Smooth muscle cell of bladder (primary cell): ENCODE results near the gene FDCSP. TPM values are rescaled to one million over a fixed set of nuclear protein-coding genes. Genes with fewer than 3 reads are reported as not detected.

Experiments used
- total RNA-seq: library from RNA; depleted of rRNA; stranded (reverse); fragments of >200 nt; gene quantifications from 2 replicates; pipeline ENCODE4 v1.2.3, GENCODE V29; 2014

Gene FDCSP
- total RNA-seq = not detected in 2 replicates

DNA sequence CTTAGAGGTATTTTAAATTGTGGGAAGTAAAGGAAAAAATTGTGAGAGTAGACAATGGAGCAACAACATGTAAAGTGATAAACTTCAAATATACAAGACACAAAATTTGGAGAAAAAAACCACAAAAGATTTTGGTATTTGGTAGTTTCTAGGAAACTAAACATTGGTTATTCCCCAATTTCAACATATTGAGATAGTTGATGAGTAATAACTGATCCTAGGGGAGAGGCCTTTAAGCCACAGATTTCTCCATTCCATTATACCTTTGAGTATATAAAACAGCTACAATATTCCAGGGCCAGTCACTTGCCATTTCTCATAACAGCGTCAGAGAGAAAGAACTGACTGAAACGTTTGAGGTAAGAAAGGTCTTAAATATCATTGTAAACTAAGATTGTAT lies at the start of gene FDCSP:
Gene FDCSP, plus strand, starts transcription at position 301 of the 400 bp plus-strand sequence. CDS start 5,071 bp downstream, outside the sequence.

DNA sequence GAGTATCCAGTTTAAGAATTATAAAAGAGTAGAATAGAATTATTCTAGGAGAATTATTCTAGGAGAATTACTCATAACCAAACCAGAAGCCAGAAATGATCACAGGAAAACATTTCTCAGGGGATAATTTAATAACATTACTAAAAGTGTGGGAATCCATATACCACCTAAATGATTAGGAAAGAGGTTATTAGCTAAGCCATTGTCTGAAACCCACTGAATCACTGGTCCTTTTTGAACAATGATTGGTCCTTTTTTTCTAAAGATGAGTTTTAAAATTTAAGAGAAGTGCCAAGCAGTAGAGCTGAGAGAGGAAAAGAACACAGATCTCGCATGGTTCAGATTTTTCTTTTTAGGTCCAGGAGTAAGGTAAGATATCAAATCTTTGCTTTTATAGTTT lies 30.5 kb upstream of the FDCSP start, which contains the start of gene ODAM:
Gene ODAM, plus strand, starts transcription at position 301 of the 400 bp plus-strand sequence. CDS start 819 bp downstream, outside the sequence.

DNA sequence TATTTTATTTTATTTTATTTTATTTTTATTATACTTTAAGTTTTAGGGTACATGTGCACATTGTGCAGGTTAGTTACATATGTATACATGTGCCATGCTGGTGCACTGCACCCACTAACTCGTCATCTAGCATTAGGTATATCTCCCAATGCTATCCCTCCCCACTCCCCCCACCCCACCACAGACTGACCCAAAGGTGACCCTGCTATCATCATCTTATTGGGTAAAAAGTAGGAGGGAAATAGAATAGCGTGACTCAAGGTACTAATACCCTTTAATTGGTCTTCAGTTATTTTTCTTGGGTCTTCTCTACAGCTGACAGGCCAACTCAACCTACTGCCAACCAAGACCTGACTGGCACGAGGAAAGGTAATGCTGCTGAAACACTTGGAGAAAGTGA lies 16.4 kb downstream of the FDCSP start, which contains the start of gene CSN3:
Gene CSN3, plus strand, starts transcription at position 301 of the 400 bp plus-strand sequence. CDS start 2,223 bp downstream, outside the sequence.

Other genes with a start within 250 kb of the FDCSP start
- gene STATH, start 230.2 kb upstream of the FDCSP start, total RNA-seq = 0.14 TPM in 1 of 2 replicates, not detected in the other
- gene HTN3, start 197.7 kb upstream of the FDCSP start, total RNA-seq = not detected in 2 replicates
- gene HTN1, start 175.7 kb upstream of the FDCSP start, total RNA-seq = not detected in 2 replicates
- gene PRR27, start 71.9 kb upstream of the FDCSP start, total RNA-seq = not detected in 2 replicates
- not detected in 2 replicates for gene ODAM, start 30.4 kb upstream of the FDCSP start, total RNA-seq
- gene CSN3, start 16.5 kb downstream of the FDCSP start, total RNA-seq = not detected in 2 replicates
- not detected in 2 replicates for gene CABS1, start 108.9 kb downstream of the FDCSP start, total RNA-seq
- not detected in 2 replicates for gene SMR3A, start 134.6 kb downstream of the FDCSP start, total RNA-seq
- gene SMR3B, start 157.0 kb downstream of the FDCSP start, total RNA-seq = not detected in 2 replicates
- not detected in 2 replicates for gene OPRPN, start 171.8 kb downstream of the FDCSP start, total RNA-seq
- not detected in 2 replicates for gene MUC7, start 246.1 kb downstream of the FDCSP start, total RNA-seq